HEK293 (cell line): ENCODE measurements around the gene MMS22L.
A peak's percentile ranks its signal among the peaks of the same experiment; 100 is the strongest.

ENCODE experiments used
- ELK4 ChIP-seq: IDR thresholded peaks from 2 replicates; pipeline ENCODE4 v1.6.1; 2011; ENCODE audit warnings: mild to moderate bottlenecking, low read depth, low read length, borderline replicate concordance
- OSR2 ChIP-seq: fragments of 450-650 bp; formaldehyde crosslinking; IDR thresholded peaks from 2 replicates; pipeline ENCODE4 v1.5.1; 2016; ENCODE audit warnings: missing biosample characterization, missing genetic modification characterization
- PRDM4 ChIP-seq: fragments of 450-650 bp; formaldehyde crosslinking; IDR thresholded peaks from 2 replicates; pipeline ENCODE4 v1.5.1; 2017; ENCODE audit warnings: missing biosample characterization, missing genetic modification characterization
- SP7 ChIP-seq: fragments of 450-650 bp; formaldehyde crosslinking; IDR thresholded peaks from 2 replicates; pipeline ENCODE4 v1.5.1; 2016; ENCODE audit warnings: missing biosample characterization, missing genetic modification characterization
- TSHZ1 ChIP-seq: fragments of 450-650 bp; formaldehyde crosslinking; IDR thresholded peaks from 2 replicates; pipeline ENCODE4 v1.5.1; 2016; ENCODE audit warnings: missing biosample characterization, missing genetic modification characterization, borderline replicate concordance
- ZBTB17 ChIP-seq: fragments of 450-650 bp; formaldehyde crosslinking; IDR thresholded peaks from 2 replicates; pipeline ENCODE4 v1.5.1; 2016; ENCODE audit warnings: missing biosample characterization, missing genetic modification characterization
- ZBTB49 ChIP-seq: fragments of 450-650 bp; formaldehyde crosslinking; IDR thresholded peaks from 2 replicates; pipeline ENCODE4 v1.5.1; 2016; ENCODE audit warnings: missing biosample characterization, missing genetic modification characterization, low read depth
- ZEB2 ChIP-seq: fragments of 450-650 bp; formaldehyde crosslinking; IDR thresholded peaks from 2 replicates; pipeline ENCODE4 v1.5.1; 2016; ENCODE audit warnings: missing biosample characterization, missing genetic modification characterization
- ZFP37 ChIP-seq: fragments of 450-650 bp; formaldehyde crosslinking; IDR thresholded peaks from 2 replicates; pipeline ENCODE4 v1.5.1; 2016; ENCODE audit warnings: missing biosample characterization, missing genetic modification characterization
- ZFP69B ChIP-seq: fragments of 450-650 bp; formaldehyde crosslinking; IDR thresholded peaks from 2 replicates; pipeline ENCODE4 v1.5.1; 2016; ENCODE audit warnings: missing biosample characterization, missing genetic modification characterization
- ZNF10 ChIP-seq: fragments of 450-650 bp; formaldehyde crosslinking; IDR thresholded peaks from 2 replicates; pipeline ENCODE4 v1.5.1; 2017; ENCODE audit warnings: missing biosample characterization, missing genetic modification characterization
- ZNF248 ChIP-seq: fragments of 450-650 bp; formaldehyde crosslinking; IDR thresholded peaks from 2 replicates; pipeline ENCODE4 v1.5.1; 2017; ENCODE audit warnings: missing biosample characterization, missing genetic modification characterization
- ZNF324 ChIP-seq: fragments of 450-650 bp; formaldehyde crosslinking; IDR thresholded peaks from 2 replicates; pipeline ENCODE4 v1.5.1; 2016; ENCODE audit warnings: missing biosample characterization, missing genetic modification characterization
- ZNF335 ChIP-seq: fragments of 450-650 bp; formaldehyde crosslinking; conservative IDR thresholded peaks from 2 replicates; pipeline ENCODE4 v1.5.1; 2016; ENCODE audit warnings: missing biosample characterization, missing genetic modification characterization
- ZNF366 ChIP-seq: fragments of 450-650 bp; formaldehyde crosslinking; conservative IDR thresholded peaks from 2 replicates; pipeline ENCODE4 v1.5.1; 2016; ENCODE audit warnings: missing biosample characterization, missing genetic modification characterization
- ZNF521 ChIP-seq: fragments of 450-650 bp; formaldehyde crosslinking; IDR thresholded peaks from 2 replicates; pipeline ENCODE4 v1.5.1; 2017; ENCODE audit warnings: missing biosample characterization, mild to moderate bottlenecking, missing genetic modification characterization
- ZNF560 ChIP-seq: fragments of 450-650 bp; formaldehyde crosslinking; IDR thresholded peaks from 2 replicates; pipeline ENCODE4 v1.5.1; 2017; ENCODE audit warnings: missing biosample characterization, missing genetic modification characterization, borderline replicate concordance
- ZNF600 ChIP-seq: fragments of 450-650 bp; formaldehyde crosslinking; IDR thresholded peaks from 2 replicates; pipeline ENCODE4 v1.5.1; 2016; ENCODE audit warnings: missing biosample characterization, missing genetic modification characterization
- ZNF660 ChIP-seq: fragments of 450-650 bp; IDR thresholded peaks from 2 replicates; pipeline ENCODE4 v1.5.1; 2018; ENCODE audit warnings: missing biosample characterization, mild to moderate bottlenecking, missing genetic modification characterization
- ZNF677 ChIP-seq: fragments of 450-650 bp; IDR thresholded peaks from 2 replicates; pipeline ENCODE4 v1.5.0; 2018; ENCODE audit warnings: missing biosample characterization, mild to moderate bottlenecking, missing genetic modification characterization, moderate library complexity
- ZNF707 ChIP-seq: fragments of 450-650 bp; formaldehyde crosslinking; IDR thresholded peaks from 2 replicates; pipeline ENCODE4 v1.5.1; 2016; ENCODE audit warnings: missing biosample characterization, missing genetic modification characterization

MMS22L gene

GRCh38 chr6:97215157-97215769 is 67.8 kb downstream of the MMS22L start (continued):
- TF ChIP-seq TSHZ1 (tag by site-specific recombination) (peak; percentile 88), ZBTB49 (tag by site-specific recombination) (no peak), SP7 (tag by site-specific recombination) (peak; percentile 77), ZFP37 (tag by site-specific recombination) (0 out of 2 replicates have a peak, but pooled peaks have one; percentile 18), ZNF600 (peak; percentile 86), ELK4 (no peak), ZEB2 (tag by site-specific recombination) (peak; percentile 93), ZNF660 (tag by site-specific recombination) (peak; percentile 53; the same call in 1 of the 2 replicates), ZNF335 (tag by site-specific recombination) (peak; percentile 24), ZNF707 (tag by site-specific recombination) (no peak), PRDM4 (tag by site-specific recombination) (peak; percentile 63), ZNF248 (tag by site-specific recombination) (no peak), ZNF560 (tag by site-specific recombination) (no peak), ZNF10 (tag by site-specific recombination) (peak; percentile 70), ZNF324 (tag by site-specific recombination) (peak; percentile 55; the same call in 1 of the 2 replicates), ZBTB17 (tag by site-specific recombination) (peak; percentile 62), OSR2 (tag by site-specific recombination) (peak; percentile 97), ZNF677 (tag by site-specific recombination) (no peak), ZFP69B (tag by site-specific recombination) (peak; percentile 35; the same call in 1 of the 2 replicates), ZNF521 (tag by site-specific recombination) (no peak), ZNF366 (peak; percentile 87)
